ENCODE results near the gene BICD1. TPM values are rescaled to one million over a fixed set of nuclear protein-coding genes. Genes with fewer than 3 reads are reported as not detected.

Gene BICD1
- polyA plus RNA-seq, 1 experiment = 7.9 TPM

- CTCF ChIA-PET = interaction anchor here (0.6 kb wide), 1 partner anchor 873 kb away, joined by 3 read pairs; no protein-coding TSS in a partner anchor
- Histone ChIP-seq H3K36me3 (ENCODE audit: control insufficient read depth, insufficient read depth, low read length) (no peaks in the 10 kb centered on the region), H3K4me3 (ENCODE audit: low read depth, low read length) (no peak overlapping the region), H3K27me3 (ENCODE audit: control insufficient read depth, insufficient read depth, low read length) (no peaks in the 10 kb centered on the region)
- POLR2A ChIA-PET = no interaction called here
- TF ChIP-seq CTCF (IDR thresholded peaks at IDR 0.05; ENCODE audit: insufficient read depth, low read depth, low read length) = no peak
- no peak for DNase-seq (ENCODE audit: low read depth)
These were observed 89.9 kb downstream of the BICD1 start for GRCh38 chr12:32196250-32197198.

GRCh38 chr12:32197421-32197820, 90.8 kb downstream of the BICD1 start:
- TF ChIP-seq CTCF (IDR thresholded peaks at IDR 0.05; ENCODE audit: insufficient read depth, low read depth, low read length) = no peak
- H3K27me3 ChIP-seq (ENCODE audit: control insufficient read depth, insufficient read depth, low read length) = no peaks in the 10 kb centered on the region
- no peak for DNase-seq (ENCODE audit: low read depth)
- H3K36me3 ChIP-seq (ENCODE audit: control insufficient read depth, insufficient read depth, low read length) = no peaks in the 10 kb centered on the region
- no peak overlapping the region for H3K4me3 ChIP-seq (ENCODE audit: low read depth, low read length)
- ChIA-PET CTCF (no interaction called here), POLR2A (no interaction called here)

GRCh38 chr12:32198555-32198954, 91.9 kb downstream of the BICD1 start:
- DNase-seq (ENCODE audit: low read depth) = no peak
- ChIA-PET POLR2A (interaction anchor here (0.7 kb wide), 1 partner anchor 257 kb away, joined by 14 read pairs; no protein-coding TSS in a partner anchor), CTCF (interaction anchor here (1.1 kb wide), 1 partner anchor 10 kb away, joined by 4 read pairs; no protein-coding TSS in a partner anchor)
- no peak overlapping the region for H3K4me3 ChIP-seq (ENCODE audit: low read depth, low read length)
- no peak for TF ChIP-seq CTCF (IDR thresholded peaks at IDR 0.05; ENCODE audit: insufficient read depth, low read depth, low read length)
- no peaks in the 10 kb centered on the region for H3K27me3 ChIP-seq (ENCODE audit: control insufficient read depth, insufficient read depth, low read length)
- no peaks in the 10 kb centered on the region for H3K36me3 ChIP-seq (ENCODE audit: control insufficient read depth, insufficient read depth, low read length)

- POLR2A ChIA-PET = no interaction called here
These were observed 94.4 kb downstream of the BICD1 start for GRCh38 chr12:32201096-32201495.

More at GRCh38 chr12:32201096-32201495, 94.4 kb downstream of the BICD1 start:
- DNase-seq (ENCODE audit: low read depth) = no peak
- no peak for TF ChIP-seq CTCF (IDR thresholded peaks at IDR 0.05; ENCODE audit: insufficient read depth, low read depth, low read length)
- no peaks in the 10 kb centered on the region for H3K27me3 ChIP-seq (ENCODE audit: control insufficient read depth, insufficient read depth, low read length)
- no peak overlapping the region for H3K4me3 ChIP-seq (ENCODE audit: low read depth, low read length)
- CTCF ChIA-PET = no interaction called here
- H3K36me3 ChIP-seq (ENCODE audit: control insufficient read depth, insufficient read depth, low read length) = no peaks in the 10 kb centered on the region
